Measurements from ENCODE around the gene NOXA1.

DNA sequence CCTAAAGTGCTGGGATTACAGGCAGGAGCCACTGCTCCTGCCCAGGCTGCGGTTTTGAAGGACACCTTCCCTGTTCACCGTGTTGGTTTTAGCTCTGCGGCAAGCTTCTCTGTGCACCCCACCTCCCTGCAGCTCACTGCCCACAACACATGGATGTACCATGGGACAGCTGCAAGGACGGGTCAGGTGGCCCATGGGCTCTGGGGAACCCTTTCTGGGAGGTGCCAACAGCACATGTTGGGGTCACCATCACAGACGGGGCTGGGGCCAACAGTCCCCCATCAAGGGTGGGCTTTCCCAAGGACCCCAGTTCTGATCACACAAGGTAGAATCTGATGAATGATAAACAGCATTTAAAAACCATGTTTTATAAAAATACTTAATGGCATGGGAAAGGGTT, 7.7 kb upstream of the NOXA1 start:
- no peak for TF ChIP-seq YY1 (IDR thresholded peaks at IDR 0.05)
- TF ChIP-seq, protein P1, sequence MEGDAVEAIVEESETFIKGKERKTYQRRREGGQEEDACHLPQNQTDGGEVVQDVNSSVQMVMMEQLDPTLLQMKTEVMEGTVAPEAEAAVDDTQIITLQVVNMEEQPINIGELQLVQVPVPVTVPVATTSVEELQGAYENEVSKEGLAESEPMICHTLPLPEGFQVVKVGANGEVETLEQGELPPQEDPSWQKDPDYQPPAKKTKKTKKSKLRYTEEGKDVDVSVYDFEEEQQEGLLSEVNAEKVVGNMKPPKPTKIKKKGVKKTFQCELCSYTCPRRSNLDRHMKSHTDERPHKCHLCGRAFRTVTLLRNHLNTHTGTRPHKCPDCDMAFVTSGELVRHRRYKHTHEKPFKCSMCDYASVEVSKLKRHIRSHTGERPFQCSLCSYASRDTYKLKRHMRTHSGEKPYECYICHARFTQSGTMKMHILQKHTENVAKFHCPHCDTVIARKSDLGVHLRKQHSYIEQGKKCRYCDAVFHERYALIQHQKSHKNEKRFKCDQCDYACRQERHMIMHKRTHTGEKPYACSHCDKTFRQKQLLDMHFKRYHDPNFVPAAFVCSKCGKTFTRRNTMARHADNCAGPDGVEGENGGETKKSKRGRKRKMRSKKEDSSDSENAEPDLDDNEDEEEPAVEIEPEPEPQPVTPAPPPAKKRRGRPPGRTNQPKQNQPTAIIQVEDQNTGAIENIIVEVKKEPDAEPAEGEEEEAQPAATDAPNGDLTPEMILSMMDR (IDR thresholded peaks at IDR 0.05; ENCODE audit: low read depth, low read length, missing input control), result no peak
- TF ChIP-seq, protein P2, sequence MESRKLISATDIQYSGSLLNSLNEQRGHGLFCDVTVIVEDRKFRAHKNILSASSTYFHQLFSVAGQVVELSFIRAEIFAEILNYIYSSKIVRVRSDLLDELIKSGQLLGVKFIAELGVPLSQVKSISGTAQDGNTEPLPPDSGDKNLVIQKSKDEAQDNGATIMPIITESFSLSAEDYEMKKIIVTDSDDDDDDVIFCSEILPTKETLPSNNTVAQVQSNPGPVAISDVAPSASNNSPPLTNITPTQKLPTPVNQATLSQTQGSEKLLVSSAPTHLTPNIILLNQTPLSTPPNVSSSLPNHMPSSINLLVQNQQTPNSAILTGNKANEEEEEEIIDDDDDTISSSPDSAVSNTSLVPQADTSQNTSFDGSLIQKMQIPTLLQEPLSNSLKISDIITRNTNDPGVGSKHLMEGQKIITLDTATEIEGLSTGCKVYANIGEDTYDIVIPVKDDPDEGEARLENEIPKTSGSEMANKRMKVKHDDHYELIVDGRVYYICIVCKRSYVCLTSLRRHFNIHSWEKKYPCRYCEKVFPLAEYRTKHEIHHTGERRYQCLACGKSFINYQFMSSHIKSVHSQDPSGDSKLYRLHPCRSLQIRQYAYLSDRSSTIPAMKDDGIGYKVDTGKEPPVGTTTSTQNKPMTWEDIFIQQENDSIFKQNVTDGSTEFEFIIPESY (IDR thresholded peaks at IDR 0.05), result no peak
- no peak for TF ChIP-seq JUND (IDR thresholded peaks at IDR 0.05)
- TF ChIP-seq, protein P3, sequence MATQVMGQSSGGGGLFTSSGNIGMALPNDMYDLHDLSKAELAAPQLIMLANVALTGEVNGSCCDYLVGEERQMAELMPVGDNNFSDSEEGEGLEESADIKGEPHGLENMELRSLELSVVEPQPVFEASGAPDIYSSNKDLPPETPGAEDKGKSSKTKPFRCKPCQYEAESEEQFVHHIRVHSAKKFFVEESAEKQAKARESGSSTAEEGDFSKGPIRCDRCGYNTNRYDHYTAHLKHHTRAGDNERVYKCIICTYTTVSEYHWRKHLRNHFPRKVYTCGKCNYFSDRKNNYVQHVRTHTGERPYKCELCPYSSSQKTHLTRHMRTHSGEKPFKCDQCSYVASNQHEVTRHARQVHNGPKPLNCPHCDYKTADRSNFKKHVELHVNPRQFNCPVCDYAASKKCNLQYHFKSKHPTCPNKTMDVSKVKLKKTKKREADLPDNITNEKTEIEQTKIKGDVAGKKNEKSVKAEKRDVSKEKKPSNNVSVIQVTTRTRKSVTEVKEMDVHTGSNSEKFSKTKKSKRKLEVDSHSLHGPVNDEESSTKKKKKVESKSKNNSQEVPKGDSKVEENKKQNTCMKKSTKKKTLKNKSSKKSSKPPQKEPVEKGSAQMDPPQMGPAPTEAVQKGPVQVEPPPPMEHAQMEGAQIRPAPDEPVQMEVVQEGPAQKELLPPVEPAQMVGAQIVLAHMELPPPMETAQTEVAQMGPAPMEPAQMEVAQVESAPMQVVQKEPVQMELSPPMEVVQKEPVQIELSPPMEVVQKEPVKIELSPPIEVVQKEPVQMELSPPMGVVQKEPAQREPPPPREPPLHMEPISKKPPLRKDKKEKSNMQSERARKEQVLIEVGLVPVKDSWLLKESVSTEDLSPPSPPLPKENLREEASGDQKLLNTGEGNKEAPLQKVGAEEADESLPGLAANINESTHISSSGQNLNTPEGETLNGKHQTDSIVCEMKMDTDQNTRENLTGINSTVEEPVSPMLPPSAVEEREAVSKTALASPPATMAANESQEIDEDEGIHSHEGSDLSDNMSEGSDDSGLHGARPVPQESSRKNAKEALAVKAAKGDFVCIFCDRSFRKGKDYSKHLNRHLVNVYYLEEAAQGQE (IDR thresholded peaks at IDR 0.05), result no peak
- TF ChIP-seq FOXA1 (IDR thresholded peaks at IDR 0.05), result no peak
- TF ChIP-seq, protein P4, sequence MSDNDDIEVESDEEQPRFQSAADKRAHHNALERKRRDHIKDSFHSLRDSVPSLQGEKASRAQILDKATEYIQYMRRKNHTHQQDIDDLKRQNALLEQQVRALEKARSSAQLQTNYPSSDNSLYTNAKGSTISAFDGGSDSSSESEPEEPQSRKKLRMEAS (IDR thresholded peaks at IDR 0.05), result no peak
- TF ChIP-seq, protein P5, sequence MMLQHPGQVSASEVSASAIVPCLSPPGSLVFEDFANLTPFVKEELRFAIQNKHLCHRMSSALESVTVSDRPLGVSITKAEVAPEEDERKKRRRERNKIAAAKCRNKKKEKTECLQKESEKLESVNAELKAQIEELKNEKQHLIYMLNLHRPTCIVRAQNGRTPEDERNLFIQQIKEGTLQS (IDR thresholded peaks at IDR 0.05), result no peak

Measured in liver (tissue), 3 donors.